CD8-positive, alpha-beta memory T cell (primary cell): Measurements from ENCODE around the gene PRICKLE2. TPM values are rescaled to one million over a fixed set of nuclear protein-coding genes. Genes with fewer than 3 reads are reported as not detected.

Experiments used
- CTCF ChIA-PET: fragments of 350-600 bp; sonication (Branson Sonifier 250); formaldehyde crosslinking; loops from one replicate; lab custom pipeline; 2021; ENCODE audit warnings: antibody characterized with exemption; lab: Charles Lee
- POLR2A ChIA-PET: fragments of 350-600 bp; sonication (Branson Sonifier 250); formaldehyde crosslinking; loops from one replicate; lab custom pipeline; 2021; ENCODE audit warnings: antibody characterized with exemption; lab: Charles Lee
- DNase-seq, 5 donors: peaks; one replicate each; pipeline versions ENCODE4 v3.0.0 to v3.0.0-alpha.2; 2020 to 2022; ENCODE audit warnings: mixed read lengths in 1 of 5
- H3K27ac ChIP-seq: one replicate; pipeline ENCODE4 v1.7.0; 2013; ENCODE audit warnings: low read depth, mild to moderate bottlenecking, low read length, moderate library complexity
- H3K27me3 ChIP-seq: 2 replicates; pipeline ENCODE4 v1.7.0; 2013; ENCODE audit warnings: low read length, mild to moderate bottlenecking; ENCODE audit not compliant: insufficient read depth, poor library complexity, severe bottlenecking
- H3K36me3 ChIP-seq: 2 replicates; pipeline ENCODE4 v1.7.0; 2013; ENCODE audit warnings: mild to moderate bottlenecking, low read length, moderate library complexity; ENCODE audit not compliant: insufficient read depth
- H3K4me1 ChIP-seq: 2 replicates; pipeline ENCODE4 v1.7.0; 2013; ENCODE audit warnings: mild to moderate bottlenecking, low read length, moderate library complexity; ENCODE audit not compliant: insufficient read depth
- H3K4me3 ChIP-seq: 2 replicates; pipeline ENCODE4 v1.7.0; 2013; ENCODE audit warnings: mild to moderate bottlenecking, low read length
- H3K9me3 ChIP-seq: 2 replicates; pipeline ENCODE4 v1.7.0; 2013; ENCODE audit warnings: mild to moderate bottlenecking, low read length
- H3K27ac Mint-ChIP-seq, 8 donors: one replicate each; pipeline ENCODE4 v1.8.0; 2020 to 2021; ENCODE audit warnings: mixed read lengths in 8 of 8, mild to moderate bottlenecking in 6 of 8, inconsistent platforms in 3 of 8, moderate library complexity in 3 of 8
- H3K27me3 Mint-ChIP-seq, 2 donors: one replicate each; pipeline ENCODE4 v1.8.0; 2020 to 2021; ENCODE audit warnings: mixed read lengths in 2 of 2, mild to moderate bottlenecking in 1 of 2, moderate library complexity in 1 of 2
- H3K36me3 Mint-ChIP-seq, 3 donors: one replicate each; pipeline ENCODE4 v1.8.0; 2020 to 2021; ENCODE audit warnings: mixed read lengths in 3 of 3, inconsistent platforms in 1 of 3, mild to moderate bottlenecking in 1 of 3
- H3K4me1 Mint-ChIP-seq, 3 donors: one replicate each; pipeline ENCODE4 v1.8.0; 2020 to 2021; ENCODE audit warnings: mixed read lengths in 3 of 3, inconsistent platforms in 1 of 3, mild to moderate bottlenecking in 1 of 3
- H3K4me3 Mint-ChIP-seq, 7 donors: one replicate each; pipeline ENCODE4 v1.8.0; 2020 to 2021; ENCODE audit warnings: mixed read lengths in 7 of 7, mild to moderate bottlenecking in 6 of 7, moderate library complexity in 4 of 7, inconsistent platforms in 2 of 7
- H3K9me3 Mint-ChIP-seq, 5 donors: one replicate each; pipeline ENCODE4 v1.8.0; 2020 to 2022; ENCODE audit warnings: mixed read lengths in 5 of 5, mild to moderate bottlenecking in 3 of 5, moderate library complexity in 2 of 5, inconsistent platforms in 1 of 5
- polyA plus RNA-seq: library from polyadenylated mRNA; unstranded; fragments of 300-500 nt; fragmentation: Illumina TruSeq; gene quantifications from one replicate; pipeline ENCODE4 v1.2.3, GENCODE V29; 2021
- total RNA-seq, 2 experiments: library from RNA; stranded (reverse); gene quantifications; one replicate each; pipeline ENCODE4 v1.2.3, GENCODE V29; 2021

The PRICKLE2 gene
- total and polyA plus RNA-seq, 3 experiments from 2014 or later = not detected

GRCh38 chr3:64187065-64187959 lies 38.0 kb downstream of the PRICKLE2 start:
- no peaks in the 10 kb centered on the region for H3K36me3 ChIP-seq
- H3K27ac ChIP-seq = no peak overlapping the region
- H3K36me3 Mint-ChIP-seq = no peaks in the 10 kb centered on the region
- H3K9me3 ChIP-seq = no peaks in the 10 kb centered on the region
- no peak overlapping the region for H3K4me3 Mint-ChIP-seq
- no peak overlapping the region for H3K4me3 ChIP-seq
- H3K4me1 Mint-ChIP-seq = no peaks in the 10 kb centered on the region
- DNase-seq = no peak
- H3K4me1 ChIP-seq = no peaks in the 10 kb centered on the region
- H3K27me3 Mint-ChIP-seq = peaks cover 0 to 1% of the 10 kb centered on the region in 2 donors
- peaks cover 0 to 3% (median 0%) of the 10 kb centered on the region in 5 donors for H3K9me3 Mint-ChIP-seq
- no peaks in the 10 kb centered on the region for H3K27me3 ChIP-seq
- CTCF ChIA-PET = no interaction called here
- POLR2A ChIA-PET = no interaction called here
- H3K27ac Mint-ChIP-seq = no peak overlapping the region

- DNase-seq = no peak
- Mint-ChIP-seq H3K4me3 (no peak overlapping the region), H3K27ac (no peak overlapping the region), H3K9me3 (peaks cover 0 to 3% (median 0%) of the 10 kb centered on the region in 5 donors), H3K27me3 (peaks cover 1 to 2% of the 10 kb centered on the region in 2 donors), H3K36me3 (no peaks in the 10 kb centered on the region), H3K4me1 (no peaks in the 10 kb centered on the region)
- Histone ChIP-seq H3K4me3 (no peak overlapping the region), H3K4me1 (no peaks in the 10 kb centered on the region), H3K27me3 (no peaks in the 10 kb centered on the region), H3K36me3 (no peaks in the 10 kb centered on the region), H3K9me3 (no peaks in the 10 kb centered on the region), H3K27ac (no peak overlapping the region)
- CTCF ChIA-PET = no interaction called here
- POLR2A ChIA-PET = no interaction called here
Measured at GRCh38 chr3:64186667-64187064, 38.6 kb downstream of the PRICKLE2 start.

- Mint-ChIP-seq H3K4me3 (no peak overlapping the region), H3K36me3 (no peaks in the 10 kb centered on the region), H3K9me3 (peaks cover 0 to 3% (median 0%) of the 10 kb centered on the region in 5 donors), H3K27me3 (peaks cover 7 to 8% of the 10 kb centered on the region in 2 donors), H3K4me1 (no peaks in the 10 kb centered on the region), H3K27ac (no peak overlapping the region)
- no peak overlapping the region for H3K4me3 ChIP-seq
- no peaks in the 10 kb centered on the region for H3K9me3 ChIP-seq
- no peaks in the 10 kb centered on the region for H3K36me3 ChIP-seq
- no peak for DNase-seq
- H3K27ac ChIP-seq = no peak overlapping the region
- ChIA-PET CTCF (no interaction called here), POLR2A (no interaction called here)
- no peaks in the 10 kb centered on the region for H3K4me1 ChIP-seq
- no peaks in the 10 kb centered on the region for H3K27me3 ChIP-seq
Measured at GRCh38 chr3:64185436-64185835, 39.8 kb downstream of the PRICKLE2 start.

- ChIA-PET POLR2A (no interaction called here), CTCF (no interaction called here)
- no peaks in the 10 kb centered on the region for H3K9me3 ChIP-seq
- H3K27me3 ChIP-seq = no peaks in the 10 kb centered on the region
- H3K4me3 Mint-ChIP-seq = no peak overlapping the region
- H3K27ac ChIP-seq = no peak overlapping the region
- H3K4me1 ChIP-seq = no peaks in the 10 kb centered on the region
- no peaks in the 10 kb centered on the region for H3K36me3 Mint-ChIP-seq
- no peak overlapping the region for H3K4me3 ChIP-seq
- H3K36me3 ChIP-seq = no peaks in the 10 kb centered on the region
- DNase-seq = no peak
- no peaks in the 10 kb centered on the region for H3K4me1 Mint-ChIP-seq
- H3K9me3 Mint-ChIP-seq = peaks cover 0 to 3% (median 0%) of the 10 kb centered on the region in 5 donors
- H3K27me3 Mint-ChIP-seq = peaks cover 8 to 9% of the 10 kb centered on the region in 2 donors
- no peak overlapping the region for H3K27ac Mint-ChIP-seq
Measured at GRCh38 chr3:64184621-64185020, 40.6 kb downstream of the PRICKLE2 start.

GRCh38 chr3:64179860-64180259 lies 45.4 kb downstream of the PRICKLE2 start:
- ChIA-PET CTCF (no interaction called here), POLR2A (no interaction called here)
- H3K4me1 Mint-ChIP-seq = no peaks in the 10 kb centered on the region
- H3K36me3 Mint-ChIP-seq = no peaks in the 10 kb centered on the region
- Histone ChIP-seq H3K36me3 (no peaks in the 10 kb centered on the region), H3K9me3 (no peaks in the 10 kb centered on the region), H3K27me3 (no peaks in the 10 kb centered on the region), H3K27ac (no peak overlapping the region), H3K4me1 (no peaks in the 10 kb centered on the region), H3K4me3 (no peak overlapping the region)
- DNase-seq = no peak
- H3K27ac Mint-ChIP-seq = no peak overlapping the region
- H3K9me3 Mint-ChIP-seq = peaks cover 0 to 2% (median 0%) of the 10 kb centered on the region in 5 donors
- peaks cover 8 to 9% of the 10 kb centered on the region in 2 donors for H3K27me3 Mint-ChIP-seq
- no peak overlapping the region for H3K4me3 Mint-ChIP-seq

- Histone ChIP-seq H3K4me3 (no peak overlapping the region), H3K27me3 (no peaks in the 10 kb centered on the region), H3K4me1 (no peaks in the 10 kb centered on the region), H3K27ac (no peak overlapping the region), H3K9me3 (no peaks in the 10 kb centered on the region), H3K36me3 (no peaks in the 10 kb centered on the region)
- POLR2A ChIA-PET = no interaction called here
- no peaks in the 10 kb centered on the region for H3K36me3 Mint-ChIP-seq
- H3K27ac Mint-ChIP-seq = no peak overlapping the region
- H3K4me1 Mint-ChIP-seq = no peaks in the 10 kb centered on the region
- peaks cover 8 to 9% of the 10 kb centered on the region in 2 donors for H3K27me3 Mint-ChIP-seq
- peaks cover 0 to 2% (median 0%) of the 10 kb centered on the region in 5 donors for H3K9me3 Mint-ChIP-seq
- no peak overlapping the region for H3K4me3 Mint-ChIP-seq
- CTCF ChIA-PET = no interaction called here
- DNase-seq = no peak
Measured at GRCh38 chr3:64179249-64179648, 46.0 kb downstream of the PRICKLE2 start.

- peaks cover 0 to 2% (median 0%) of the 10 kb centered on the region in 5 donors for H3K9me3 Mint-ChIP-seq
- DNase-seq = no peak
- POLR2A ChIA-PET = no interaction called here
Measured at GRCh38 chr3:64178419-64178818, 46.8 kb downstream of the PRICKLE2 start.

GRCh38 chr3:64176461-64176996 lies 48.7 kb downstream of the PRICKLE2 start:
- Mint-ChIP-seq H3K4me3 (no peak overlapping the region), H3K4me1 (no peaks in the 10 kb centered on the region), H3K9me3 (peaks cover 0 to 2% (median 0%) of the 10 kb centered on the region in 5 donors), H3K27me3 (peaks cover 5 to 15% of the 10 kb centered on the region in 2 donors), H3K27ac (no peak overlapping the region), H3K36me3 (no peaks in the 10 kb centered on the region)
- Histone ChIP-seq H3K36me3 (no peaks in the 10 kb centered on the region), H3K27me3 (no peaks in the 10 kb centered on the region), H3K4me1 (no peaks in the 10 kb centered on the region), H3K9me3 (no peaks in the 10 kb centered on the region), H3K27ac (no peak overlapping the region), H3K4me3 (no peak overlapping the region)
- DNase-seq = no peak
- CTCF ChIA-PET = no interaction called here
- POLR2A ChIA-PET = no interaction called here

More at GRCh38 chr3:64178419-64178818, 46.8 kb downstream of the PRICKLE2 start:
- no peak overlapping the region for H3K27ac ChIP-seq
- Mint-ChIP-seq H3K27ac (no peak overlapping the region), H3K27me3 (peaks cover 8 to 13% of the 10 kb centered on the region in 2 donors), H3K4me1 (no peaks in the 10 kb centered on the region), H3K4me3 (no peak overlapping the region), H3K36me3 (no peaks in the 10 kb centered on the region)
- H3K27me3 ChIP-seq = no peaks in the 10 kb centered on the region
- H3K4me1 ChIP-seq = no peaks in the 10 kb centered on the region
- H3K9me3 ChIP-seq = no peaks in the 10 kb centered on the region
- H3K36me3 ChIP-seq = no peaks in the 10 kb centered on the region
- CTCF ChIA-PET = no interaction called here
- H3K4me3 ChIP-seq = no peak overlapping the region
